HG03575 (cell line): ENCODE results near the gene CEMIP2.
"Not testable (repeated sequence)": the region's sequence is repeated elsewhere in the genome, so short reads cannot be mapped to it uniquely, and the experiment has no call there.

Experiments
- ATAC-seq: cut with Tn5 transposase; IDR thresholded peaks from one replicate; pipeline ENCODE4 v1.9.1; 2021; ENCODE audit not compliant: unreplicated experiment, insufficient number of reproducible peaks, low FRiP score; ENCODE audit errors: extremely low read depth

Gene CEMIP2

GRCh38 chr9:71725590-71726338 is 42.5 kb downstream of the CEMIP2 start:
- ATAC-seq = no peak

- ATAC-seq = no peak
Observed at GRCh38 chr9:71721855-71722254, 46.5 kb downstream of the CEMIP2 start.

- ATAC-seq = no peak
Observed at GRCh38 chr9:71719562-71719961, 48.8 kb downstream of the CEMIP2 start.

GRCh38 chr9:71719088-71719487 is 49.2 kb downstream of the CEMIP2 start:
- ATAC-seq = no peak

- no peak for ATAC-seq
Observed at GRCh38 chr9:71716138-71716909, 52.0 kb downstream of the CEMIP2 start.

- ATAC-seq = no peak
Observed at GRCh38 chr9:71710856-71711255, 57.5 kb downstream of the CEMIP2 start.

- ATAC-seq = no peak
Observed at GRCh38 chr9:71710201-71710600, 58.1 kb downstream of the CEMIP2 start.

- ATAC-seq = no peak
Observed at GRCh38 chr9:71709384-71709783, 58.9 kb downstream of the CEMIP2 start.

- ATAC-seq = no peak
Observed at GRCh38 chr9:71706176-71706575, 62.1 kb downstream of the CEMIP2 start.

GRCh38 chr9:71704796-71705195 is 63.5 kb downstream of the CEMIP2 start:
- ATAC-seq = no peak

- ATAC-seq = no peak
Observed at GRCh38 chr9:71703172-71703872, 65.0 kb downstream of the CEMIP2 start.

GRCh38 chr9:71697882-71698281 is 70.4 kb downstream of the CEMIP2 start:
- no peak for ATAC-seq

- no peak for ATAC-seq
Observed at GRCh38 chr9:71694332-71694731, 74.0 kb downstream of the CEMIP2 start.

- ATAC-seq = no peak
Observed at GRCh38 chr9:71693607-71694006, 74.7 kb downstream of the CEMIP2 start.

- no peak for ATAC-seq
Observed at GRCh38 chr9:71692337-71692736, 76.0 kb downstream of the CEMIP2 start.

GRCh38 chr9:71691576-71691975 is 76.7 kb downstream of the CEMIP2 start:
- ATAC-seq = not testable (repeated sequence)

GRCh38 chr9:71690689-71691435 is 77.5 kb downstream of the CEMIP2 start:
- ATAC-seq = no peak

- ATAC-seq = no peak
Observed at GRCh38 chr9:71690063-71690688, 78.1 kb downstream of the CEMIP2 start.

- ATAC-seq = no peak
Observed at GRCh38 chr9:71687676-71688075, 80.6 kb downstream of the CEMIP2 start.
